ENCODE results near the gene HIGD1A.

Gene HIGD1A

DNA sequence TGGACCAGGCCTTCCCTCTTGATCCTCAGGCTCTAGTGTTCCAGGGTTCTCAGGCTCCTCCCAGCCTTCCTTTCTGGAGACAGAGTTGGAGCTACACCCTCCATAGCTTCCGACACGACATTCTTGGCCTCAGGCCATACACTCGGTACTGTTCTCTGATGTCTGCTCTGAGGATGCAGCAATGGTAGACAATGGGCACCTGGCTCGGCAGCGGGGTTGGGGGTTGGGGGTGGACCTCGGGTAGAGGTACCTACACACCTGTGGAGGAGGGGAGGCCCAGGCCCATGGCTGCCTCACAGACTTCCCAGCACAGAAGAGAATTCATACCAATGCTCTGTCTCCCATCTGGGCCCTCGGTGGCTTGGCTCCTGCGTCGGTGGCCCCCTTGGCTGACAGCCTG is 52.7 kb downstream of the HIGD1A start:
- DNase-seq: no peak

DNA sequence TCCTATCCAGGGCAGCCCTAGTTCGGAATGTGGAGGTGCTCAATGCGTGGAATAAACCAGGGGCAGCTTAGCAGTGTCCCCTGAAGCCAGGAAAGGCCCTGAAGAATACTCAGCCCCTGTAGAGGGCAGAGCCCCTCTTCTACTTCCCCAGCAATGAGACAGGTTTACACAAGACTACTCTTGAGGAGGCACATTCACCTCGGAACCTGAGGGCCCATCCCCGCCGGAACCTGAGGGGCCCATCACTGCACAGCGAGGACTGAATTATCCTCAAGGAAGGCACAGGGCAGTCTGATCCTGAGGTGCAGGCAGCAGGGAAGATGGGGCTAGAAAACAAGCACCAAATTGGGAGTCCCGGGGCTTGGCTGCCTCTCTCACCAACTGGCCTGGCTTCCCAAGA is 53.5 kb downstream of the HIGD1A start:
- no peak for DNase-seq

DNA sequence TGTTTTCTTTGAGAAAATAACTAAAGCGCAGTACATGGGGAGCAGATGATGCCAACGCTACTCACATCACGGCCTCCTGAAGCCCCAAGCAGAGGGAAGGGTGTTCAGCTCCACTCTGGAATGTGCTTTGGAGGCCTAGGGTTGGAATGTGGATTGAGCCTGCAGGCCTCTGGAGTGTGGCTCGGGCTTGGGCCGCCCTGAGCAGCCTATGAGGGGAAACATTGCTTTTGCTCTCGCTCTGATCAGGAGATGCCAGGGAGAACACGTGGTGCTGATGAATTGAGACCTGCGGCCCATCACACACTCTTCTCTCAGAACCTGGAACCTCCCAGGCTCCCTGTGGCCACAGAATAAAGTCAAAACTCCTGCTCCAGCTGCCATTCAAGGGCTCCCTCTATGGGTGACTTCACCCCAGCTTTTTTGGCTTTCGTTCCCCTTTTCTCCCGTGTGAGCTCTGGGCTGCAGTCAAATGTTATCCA is 54.5 kb downstream of the HIGD1A start:
- no peak for DNase-seq

DNA sequence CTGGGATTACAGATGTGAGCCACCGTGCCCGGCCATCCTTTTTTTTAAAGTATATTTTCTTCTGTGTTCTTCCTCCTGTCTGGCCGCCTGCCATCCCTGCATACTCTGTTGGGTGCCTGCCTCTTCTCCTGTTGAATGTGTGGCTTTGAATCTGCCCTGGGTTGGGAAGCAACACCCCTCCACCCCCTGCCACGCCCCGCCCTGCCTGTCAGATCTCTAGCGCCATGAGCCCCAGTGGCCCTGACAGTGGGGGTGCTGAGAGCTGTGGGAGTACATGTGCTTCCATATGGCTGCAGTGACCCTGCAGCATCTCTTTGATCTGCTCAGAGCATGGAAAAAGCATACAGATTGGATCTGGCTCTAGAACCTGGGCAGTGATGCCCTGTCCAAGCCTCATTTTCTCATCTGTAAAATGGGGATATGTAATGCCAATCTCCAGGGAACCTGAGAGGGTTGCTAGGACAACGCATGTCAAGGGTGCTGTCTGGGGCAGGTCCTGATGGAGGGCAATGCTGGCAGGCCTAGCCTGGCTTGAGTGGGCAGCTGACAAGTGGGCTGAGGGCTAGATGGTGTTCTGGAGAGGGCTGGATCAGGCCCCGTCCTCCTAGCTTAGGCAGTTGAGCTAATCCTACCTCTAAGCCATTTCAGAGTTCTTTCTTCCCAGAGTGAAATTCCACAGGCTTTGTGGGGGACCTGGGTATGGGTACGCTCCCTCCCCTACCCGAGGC is 55.1 kb downstream of the HIGD1A start:
- DNase-seq: no peak

DNA sequence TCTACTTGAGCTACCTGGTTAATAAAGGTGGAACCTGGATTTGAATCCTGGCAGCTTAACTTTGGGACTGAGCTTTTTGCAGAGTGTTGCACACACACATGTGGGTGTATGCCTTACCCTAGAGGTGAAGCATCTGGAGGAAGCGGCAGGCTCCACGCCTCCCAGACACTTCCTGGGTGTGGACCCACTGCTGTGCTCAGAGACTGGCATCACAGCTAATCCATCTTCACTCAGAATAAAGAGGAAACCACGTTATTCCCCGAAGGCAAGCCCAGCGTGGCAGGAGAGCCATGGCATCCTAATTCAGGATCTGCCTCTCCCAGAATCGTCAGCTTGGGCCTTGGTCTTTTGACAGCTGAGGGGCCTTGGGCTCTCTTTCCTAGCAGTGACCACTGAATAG is 56.7 kb downstream of the HIGD1A start:
- no peak for DNase-seq

DNA sequence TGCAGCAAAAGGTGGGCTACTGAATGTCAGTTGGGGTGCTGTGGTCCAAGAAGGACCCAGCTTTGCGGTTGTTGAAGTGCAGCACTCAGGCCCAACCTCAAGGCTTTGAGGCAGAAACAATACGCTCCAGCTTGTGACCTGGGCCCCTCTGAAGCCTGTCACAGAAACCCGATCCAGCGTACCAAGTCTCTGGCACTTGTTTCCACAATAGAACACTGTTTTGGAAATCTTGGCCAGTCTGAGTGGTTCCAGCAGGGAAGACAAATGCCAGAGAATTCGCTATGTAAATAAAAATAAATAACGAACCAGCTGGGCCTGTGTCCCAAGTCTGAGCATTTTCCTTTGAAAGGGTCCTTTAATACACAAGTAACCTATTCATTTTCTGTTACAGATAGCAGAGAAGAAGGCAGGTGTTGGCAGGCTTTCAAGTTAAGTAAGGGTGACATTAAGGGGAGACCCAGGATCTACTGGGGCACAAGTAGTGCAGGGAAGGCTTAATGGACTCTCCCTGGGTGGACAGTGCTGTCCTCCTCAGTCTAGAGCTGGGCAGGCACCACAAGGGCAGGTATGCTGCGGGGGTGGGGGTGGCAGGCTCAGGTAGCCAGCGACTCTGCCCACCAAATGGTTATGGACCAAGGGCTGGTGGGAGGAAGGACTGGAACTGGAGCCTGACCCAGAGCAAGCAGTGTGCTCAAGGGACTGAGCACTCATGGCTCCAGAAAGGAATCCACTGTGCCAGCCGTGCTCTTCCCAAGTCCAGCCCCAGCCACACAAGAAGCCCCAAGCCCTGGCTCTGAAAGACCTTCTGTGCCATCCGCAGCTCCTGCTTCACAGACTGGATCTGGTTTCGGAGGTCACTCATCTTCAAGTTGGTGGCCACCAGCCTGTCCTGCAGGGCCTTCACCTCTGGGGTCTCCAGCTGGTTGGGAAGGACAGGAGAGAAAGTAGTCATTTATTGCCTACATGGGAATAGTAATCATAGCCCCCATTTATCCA is 57.5 kb downstream of the HIGD1A start:
- DNase-seq: no peak

DNA sequence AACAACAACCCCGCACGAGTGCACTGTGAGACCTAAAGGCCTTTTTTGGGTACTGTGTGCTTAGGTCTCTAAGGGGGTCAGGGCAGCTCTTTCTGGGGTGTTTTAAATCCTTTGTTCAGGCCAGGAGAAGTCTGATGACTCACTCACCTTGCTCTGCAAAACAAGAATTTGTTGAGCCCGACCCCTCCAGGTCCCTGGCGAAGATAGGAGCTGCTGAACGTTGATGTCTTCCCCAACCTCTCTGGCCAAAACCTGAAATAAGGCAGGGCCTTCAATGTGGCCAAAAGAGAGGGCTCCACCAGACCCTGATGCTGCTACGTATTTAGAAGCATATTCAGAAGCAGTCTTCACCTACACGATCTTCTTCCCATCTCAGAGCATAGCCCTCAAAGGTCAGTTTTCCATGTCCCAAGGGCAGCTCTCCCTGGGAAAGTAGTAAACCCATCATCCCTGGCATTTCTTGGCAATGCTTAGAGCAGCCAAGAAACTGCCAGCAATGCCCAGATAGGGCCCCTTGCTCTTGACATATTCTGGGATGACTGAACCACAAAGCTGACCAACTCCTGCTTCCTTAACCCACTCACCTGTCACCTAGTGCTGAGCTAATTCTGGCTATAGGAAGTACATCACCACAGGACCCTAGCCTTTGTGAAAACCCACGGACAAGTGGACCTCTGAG is 58.4 kb downstream of the HIGD1A start:
- no peak for DNase-seq

DNA sequence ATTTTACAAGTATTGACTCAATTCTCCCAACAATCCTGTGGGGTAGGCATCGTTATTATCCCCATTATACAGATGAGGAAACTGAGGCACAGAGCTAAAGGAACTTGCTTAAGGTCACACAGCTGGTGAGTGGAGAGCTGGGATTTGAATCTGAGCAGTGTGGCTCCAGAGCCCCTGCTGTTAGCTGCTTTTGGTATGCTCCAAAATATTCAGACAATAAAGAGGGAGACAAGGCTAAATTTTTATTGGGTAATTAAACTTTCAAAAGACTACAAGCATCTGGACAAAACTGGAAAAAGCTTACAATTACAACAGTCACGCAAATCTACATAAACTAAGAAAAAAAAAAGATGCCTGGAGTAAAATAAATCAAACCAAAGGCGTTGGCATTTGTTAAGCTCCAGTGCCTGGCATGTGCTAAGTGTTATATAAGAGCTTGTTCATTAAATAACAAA is 59.0 kb downstream of the HIGD1A start:
- DNase-seq: no peak

DNA sequence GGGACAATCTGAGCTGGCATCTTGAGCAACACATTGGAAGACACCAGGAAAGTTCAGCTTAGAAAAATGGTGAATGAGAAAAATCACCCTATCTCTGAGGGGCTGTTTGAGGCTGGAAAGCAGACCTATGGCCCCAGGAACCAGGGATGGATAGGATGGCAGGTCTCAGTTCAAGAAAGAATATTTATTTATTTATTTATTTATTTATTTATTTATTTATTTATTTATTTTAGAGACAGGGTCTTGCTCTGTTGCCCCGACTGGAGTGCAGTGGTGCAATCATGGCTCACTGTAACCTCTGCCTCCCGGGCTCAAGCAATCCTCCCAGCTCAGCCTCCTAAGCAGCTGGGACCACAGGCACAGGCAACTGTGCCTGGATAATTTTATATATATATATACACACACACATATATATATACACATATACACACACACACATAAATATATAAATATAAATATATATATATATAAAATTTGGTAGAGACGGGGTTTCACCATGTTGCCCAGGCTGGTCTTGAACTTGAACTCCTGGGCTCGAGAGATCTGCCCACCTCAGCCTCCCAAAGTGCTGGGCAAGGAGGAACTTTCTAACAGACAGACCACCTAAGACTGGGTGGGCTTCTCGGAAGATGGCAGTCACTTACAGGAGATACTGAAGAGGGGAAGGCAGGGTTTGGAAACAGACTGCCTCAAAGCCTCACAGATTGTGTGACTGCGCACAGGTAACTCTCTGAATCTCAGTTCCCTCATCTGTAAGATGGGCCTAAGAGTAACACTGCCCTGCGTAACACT is 60.9 kb downstream of the HIGD1A start:
- no peak for DNase-seq

DNA sequence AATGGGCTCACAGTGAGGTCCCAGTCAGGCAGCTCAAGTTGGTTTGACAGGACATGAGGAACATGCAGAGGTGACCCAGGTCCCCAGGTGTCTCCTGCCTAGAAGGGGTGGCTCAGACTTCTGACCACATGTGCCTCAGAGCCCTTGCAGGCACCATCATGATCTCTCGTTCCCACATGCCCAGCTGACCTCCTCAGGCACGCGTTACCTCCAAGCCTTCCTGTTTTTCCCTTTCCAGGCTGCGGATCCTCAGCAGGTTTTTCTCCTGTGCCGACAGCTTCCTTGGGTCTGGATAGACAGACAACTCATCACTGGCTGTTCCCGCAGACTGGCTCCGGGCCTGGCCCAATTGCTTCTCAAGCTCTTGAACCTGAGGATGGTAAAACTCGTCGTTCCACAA is 61.6 kb downstream of the HIGD1A start:
- DNase-seq: no peak

DNA sequence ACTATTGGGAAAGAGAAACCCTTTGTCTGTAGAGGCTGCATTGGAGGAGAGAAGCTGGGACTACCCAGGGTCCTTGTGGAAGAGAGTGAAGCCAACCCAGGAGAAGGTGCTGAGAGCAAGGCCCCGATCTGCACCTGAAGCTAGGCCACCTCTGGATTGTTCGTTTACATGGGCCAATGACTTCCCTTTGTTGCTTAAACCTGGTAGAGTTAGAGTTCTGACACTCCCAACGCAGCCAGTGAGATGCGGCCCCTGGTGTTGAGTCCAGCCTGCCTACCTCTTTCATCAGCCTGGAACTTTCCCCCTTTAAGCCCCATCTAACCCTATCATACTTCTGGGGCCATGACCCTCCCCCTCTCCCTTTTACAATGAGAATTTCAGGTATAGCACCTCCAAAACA is 62.0 kb downstream of the HIGD1A start:
- DNase-seq: no peak

DNA sequence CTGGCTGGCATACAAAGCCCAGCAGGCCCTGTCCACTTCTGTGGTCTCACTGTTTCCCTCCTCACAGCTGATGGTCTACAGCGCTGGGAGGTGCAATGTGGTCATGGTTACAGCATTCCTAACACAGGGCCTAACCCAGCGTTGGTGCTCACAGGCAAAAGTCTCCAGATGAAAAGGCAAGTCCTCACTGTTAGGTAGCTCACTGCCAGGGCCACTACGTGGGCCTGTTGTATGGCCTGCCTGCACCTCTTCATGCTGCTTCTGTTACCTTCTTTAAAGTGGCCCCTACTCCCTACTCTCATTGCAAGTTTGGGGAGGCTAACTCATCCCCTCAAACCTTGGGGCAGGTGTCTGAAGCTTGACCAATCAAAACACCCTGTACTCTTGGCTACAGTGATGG is 62.5 kb downstream of the HIGD1A start:
- no peak for DNase-seq

DNA sequence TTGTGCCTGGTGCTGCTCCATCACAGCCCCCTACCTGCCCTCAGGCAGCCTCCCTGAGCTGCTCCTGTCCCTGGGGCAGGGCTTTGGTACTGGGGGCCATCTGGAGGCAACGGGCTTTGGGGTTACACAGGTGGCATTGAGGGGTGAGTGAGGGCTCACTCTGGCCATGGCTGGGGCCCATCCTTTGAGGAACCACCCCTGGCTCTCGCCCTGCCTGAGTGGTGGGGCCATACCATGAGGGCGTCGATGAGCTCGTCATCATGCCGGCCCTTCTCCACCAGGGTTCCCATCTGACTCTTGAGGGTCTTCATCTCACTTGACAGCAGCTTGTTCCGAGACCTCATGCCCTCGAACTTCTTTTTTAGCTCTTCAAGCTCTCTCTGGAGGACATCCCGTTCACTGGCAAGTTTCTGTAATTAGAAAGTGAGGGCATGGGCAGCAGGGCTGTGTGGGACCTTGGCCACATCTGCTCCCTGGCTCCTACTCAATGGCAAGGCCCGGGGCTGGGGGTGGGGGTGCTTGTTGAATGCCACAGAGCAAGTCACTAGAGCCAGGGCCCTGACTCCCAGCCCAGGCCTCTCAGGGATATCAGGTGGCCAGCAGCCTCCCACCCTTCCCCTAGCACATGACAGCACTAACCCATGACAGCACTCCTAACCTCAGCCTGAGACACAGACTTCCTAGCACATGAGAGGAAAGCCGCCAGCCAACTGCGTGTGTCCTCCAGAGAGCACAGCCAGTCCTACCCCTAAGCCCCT is 64.7 kb downstream of the HIGD1A start:
- DNase-seq: no peak

DNA sequence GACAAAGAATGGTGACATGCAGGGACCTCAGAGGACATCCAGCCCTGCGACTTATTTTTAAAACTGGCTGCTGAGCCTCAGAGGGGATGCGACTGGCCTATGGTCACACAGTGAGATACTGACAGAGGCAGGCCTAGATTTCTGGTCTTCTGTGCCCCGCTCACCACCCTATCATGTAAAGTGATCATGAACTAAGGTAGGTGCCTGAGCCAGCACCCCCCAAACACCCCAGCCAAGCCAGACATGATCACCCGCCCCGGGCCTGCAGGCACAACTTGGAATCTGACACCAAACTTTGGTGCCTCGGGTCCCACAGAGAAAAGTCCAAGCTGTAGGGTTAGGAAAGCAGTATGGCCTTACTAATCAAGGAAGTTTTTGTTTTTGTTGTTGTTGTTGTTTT is 67.8 kb downstream of the HIGD1A start:
- DNase-seq: no peak

DNA sequence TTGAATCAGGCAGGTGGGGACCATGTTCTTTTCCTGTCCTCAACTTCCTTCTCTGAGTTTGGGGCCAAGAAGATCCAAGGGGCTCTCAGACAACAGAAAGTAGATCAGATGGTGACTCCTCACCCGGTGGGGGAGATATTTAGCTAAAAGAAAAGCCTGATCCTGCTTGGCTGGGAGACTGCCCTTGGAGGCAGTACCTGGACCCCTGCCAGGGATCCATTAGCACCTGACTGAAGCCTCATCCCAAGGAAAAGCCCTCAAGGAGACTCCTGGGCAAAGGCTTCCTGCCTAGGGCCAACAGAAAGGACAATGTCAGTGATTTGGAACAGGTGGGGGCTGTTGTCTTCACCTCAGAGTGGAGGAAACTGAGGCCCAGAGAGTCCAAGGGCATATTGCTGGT is 68.2 kb downstream of the HIGD1A start:
- DNase-seq: no peak

DNA sequence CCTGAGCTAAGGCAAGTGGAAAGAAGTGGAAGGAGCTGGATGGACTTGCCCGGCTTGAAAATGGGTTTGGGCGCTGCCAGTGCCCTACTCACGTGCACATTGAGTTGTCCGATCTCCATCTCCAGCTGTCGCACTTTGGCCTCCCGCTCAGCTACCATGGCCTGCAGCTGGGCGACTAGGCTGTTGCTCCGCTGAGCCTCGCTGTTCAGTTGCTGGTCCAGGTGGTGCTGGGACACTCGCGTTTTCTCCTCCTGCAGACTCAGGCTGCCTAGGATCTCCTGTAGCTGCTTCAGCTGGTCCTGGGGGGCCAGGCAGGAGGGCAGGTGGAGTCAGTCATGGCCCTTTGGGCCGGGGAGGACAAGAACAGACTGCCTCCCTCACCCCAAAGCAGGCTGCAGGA is 68.7 kb downstream of the HIGD1A start:
- no peak for DNase-seq

DNA sequence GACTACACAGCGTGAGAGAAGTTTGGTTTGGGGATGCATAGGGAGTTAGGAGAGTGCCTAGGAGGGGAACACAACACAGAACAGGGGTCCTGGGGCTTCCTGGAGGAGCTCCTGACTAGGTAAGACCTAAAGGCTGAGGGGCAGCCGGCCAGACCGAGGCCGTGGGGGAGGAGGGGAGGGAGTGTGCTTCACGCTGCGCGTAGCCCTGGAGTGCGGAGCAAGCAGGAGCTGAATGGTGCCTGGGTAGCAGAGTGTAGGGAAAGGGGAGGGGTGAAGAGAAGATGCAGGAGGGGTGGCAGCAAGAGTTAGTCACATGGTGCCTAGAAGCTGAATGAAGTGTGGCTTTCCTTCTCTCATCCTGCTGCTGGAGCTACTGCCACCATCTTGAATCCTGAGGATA is 69.3 kb downstream of the HIGD1A start:
- no peak for DNase-seq

DNA sequence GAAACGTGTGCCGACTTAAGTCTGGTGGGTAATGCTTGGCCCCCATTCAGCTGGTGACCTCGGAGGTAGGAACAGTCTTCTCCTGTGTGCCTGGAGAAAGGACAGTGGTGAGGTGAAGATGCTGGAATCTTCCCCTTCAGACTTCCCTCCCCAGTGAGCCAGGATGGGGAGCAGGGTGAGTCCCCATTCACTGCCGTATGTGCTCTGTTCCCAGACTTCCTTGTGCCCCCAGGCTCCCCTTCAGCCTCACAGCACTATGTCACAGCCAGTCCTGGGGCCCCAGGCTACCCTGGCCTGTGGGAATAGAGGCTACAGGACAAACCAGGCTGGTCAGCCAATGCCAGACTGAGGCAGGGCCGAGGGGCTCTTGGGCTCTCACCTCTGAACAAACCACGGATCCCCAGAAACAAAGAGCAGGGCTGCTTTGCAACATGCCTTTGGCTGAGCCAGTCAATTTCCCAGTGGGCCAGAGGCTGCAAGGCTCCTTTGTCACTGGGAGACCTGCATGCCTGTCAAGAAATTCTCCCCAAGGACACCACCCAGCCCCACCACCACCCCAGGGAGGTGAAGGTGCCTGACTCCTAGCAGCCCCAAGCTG is 69.9 kb downstream of the HIGD1A start:
- DNase-seq: no peak

DNA sequence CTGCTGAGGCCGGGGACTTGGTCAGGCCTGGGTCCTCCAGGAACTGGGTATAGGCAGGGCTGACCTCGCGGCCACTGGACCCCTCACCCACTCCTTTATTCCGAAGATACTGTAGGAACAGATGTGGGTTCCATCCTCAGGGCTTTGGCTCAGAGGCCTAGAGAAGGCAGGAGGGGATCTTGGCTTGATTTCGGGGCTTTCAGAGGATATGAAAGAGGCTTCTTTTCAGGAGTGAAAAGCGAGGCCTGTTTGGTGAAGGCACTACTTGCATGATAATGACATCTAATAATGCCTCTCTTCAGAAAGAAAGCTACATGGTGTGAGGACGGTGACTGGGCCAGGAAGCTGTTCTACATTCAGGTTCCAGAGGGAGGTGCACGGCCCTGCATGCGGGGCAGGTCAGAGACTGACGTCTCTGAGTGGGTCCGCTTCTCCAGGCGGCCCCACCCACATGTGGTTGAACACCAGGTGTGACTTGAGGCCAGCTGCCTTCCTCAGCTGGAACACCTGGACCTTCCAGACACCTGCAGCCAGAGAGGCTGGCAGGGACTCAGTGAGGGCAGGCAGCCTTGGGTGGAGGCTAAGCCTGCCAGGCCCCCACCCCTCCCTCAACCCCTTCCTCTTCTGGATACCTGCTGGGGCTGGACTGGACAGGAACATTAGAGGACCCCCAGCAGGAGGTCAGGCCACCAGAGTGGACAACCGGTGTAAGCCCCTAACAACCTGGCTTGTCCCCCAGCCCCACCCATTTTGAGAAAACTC is 70.6 kb downstream of the HIGD1A start:
- DNase-seq: no peak

Data from stimulated activated naive CD4-positive, alpha-beta T cell treated with Interleukin-2 at 50 U/mL for 16 hours (primary cell).